Neuronal stem cell (in vitro differentiated cells): ENCODE measurements around the gene C1orf21.
A peak's percentile ranks its signal among the peaks of the same experiment; 100 is the strongest.

Experiments
- DNase-seq: peaks from one replicate; pipeline ENCODE4 v3.0.0-alpha.2; 2013; ENCODE audit warnings: low spot score
- H2AFZ ChIP-seq: one replicate; pipeline ENCODE4 v1.6.1; 2013; ENCODE audit warnings: mild to moderate bottlenecking, low read length, inconsistent platforms
- H2AK5ac ChIP-seq: 2 replicates; pipeline ENCODE4 v1.6.1; 2013; ENCODE audit warnings: low read depth, mild to moderate bottlenecking, inconsistent platforms, low read length, moderate library complexity, mixed read lengths
- H2BK120ac ChIP-seq: 2 replicates; pipeline ENCODE4 v1.6.1; 2013; ENCODE audit warnings: low read depth, mild to moderate bottlenecking, inconsistent platforms, low read length, moderate library complexity, mixed read lengths
- H2BK12ac ChIP-seq: one replicate; pipeline ENCODE4 v1.6.1; 2013; ENCODE audit warnings: low read length, inconsistent platforms
- H2BK15ac ChIP-seq: 2 replicates; pipeline ENCODE4 v1.6.1; 2013; ENCODE audit warnings: mild to moderate bottlenecking, low read length, inconsistent platforms, mixed read lengths
- H2BK5ac ChIP-seq: one replicate; pipeline ENCODE4 v1.6.1; 2013; ENCODE audit warnings: inconsistent platforms, mild to moderate bottlenecking, low read length, moderate library complexity
- H3K14ac ChIP-seq: one replicate; pipeline ENCODE4 v1.6.1; 2013; ENCODE audit warnings: low read length, inconsistent platforms
- H3K18ac ChIP-seq: 2 replicates; pipeline ENCODE4 v1.6.1; 2013; ENCODE audit warnings: low read length, inconsistent platforms
- H3K23ac ChIP-seq: 2 replicates; pipeline ENCODE4 v1.6.1; 2013; ENCODE audit warnings: low read depth, mild to moderate bottlenecking, mixed read lengths, low read length, inconsistent platforms; ENCODE audit not compliant: poor library complexity
- H3K27ac ChIP-seq: replicated peaks from 3 replicates; pipeline ENCODE4 v1.5.1; 2013; ENCODE audit warnings: low read length, inconsistent platforms
- H3K27me3 ChIP-seq, 3 experiments: 2 replicates each; pipeline ENCODE4 v1.6.1; 2013; ENCODE audit warnings: low read length in 3 of 3, mild to moderate bottlenecking in 2 of 3, inconsistent platforms in 1 of 3, low read depth in 1 of 3, mixed read lengths in 1 of 3, moderate library complexity in 1 of 3; ENCODE audit not compliant: control insufficient read depth in 3 of 3, insufficient read depth in 3 of 3
- H3K36me3 ChIP-seq, 2 donors: replicated peaks in 1 of 2; 2 replicates each; pipeline ENCODE4 v1.6.1; 2013; ENCODE audit warnings: low read length in 2 of 2; ENCODE audit not compliant: control insufficient read depth in 2 of 2, insufficient read depth in 2 of 2
- H3K4ac ChIP-seq: 2 replicates; pipeline ENCODE4 v1.6.1; 2013; ENCODE audit warnings: inconsistent platforms, mild to moderate bottlenecking, low read length, moderate library complexity
- H3K4me1 ChIP-seq, 2 donors: 1 replicate in 1 of 2; 2 replicates in 1 of 2; pipeline ENCODE4 v1.6.1; 2013; ENCODE audit warnings: low read length in 2 of 2, low read depth in 1 of 2; ENCODE audit not compliant: control insufficient read depth in 2 of 2, insufficient read depth in 1 of 2
- H3K4me2 ChIP-seq: one replicate; pipeline ENCODE4 v1.6.1; 2013; ENCODE audit warnings: mild to moderate bottlenecking, low read length, inconsistent platforms; ENCODE audit not compliant: insufficient read depth, poor library complexity, severe bottlenecking
- H3K4me3 ChIP-seq, 2 donors: 2 replicates each; pipeline ENCODE4 v1.5.1; 2013; ENCODE audit warnings: low read length in 2 of 2, mild to moderate bottlenecking in 2 of 2, inconsistent platforms in 1 of 2, moderate library complexity in 1 of 2
- H3K79me1 ChIP-seq: one replicate; pipeline ENCODE4 v1.6.1; 2013; ENCODE audit warnings: low read depth, mild to moderate bottlenecking, inconsistent platforms, low read length, moderate library complexity
- H3K9ac ChIP-seq: one replicate; pipeline ENCODE4 v1.6.1; 2013; ENCODE audit warnings: mild to moderate bottlenecking, low read depth, low read length, inconsistent platforms; ENCODE audit not compliant: poor library complexity
- H3K9me3 ChIP-seq, 2 donors: replicated peaks in 1 of 2; 2 replicates each; pipeline versions ENCODE3 to v1.6.1; 2013; ENCODE audit warnings: low read length in 2 of 2, mild to moderate bottlenecking in 2 of 2, inconsistent platforms in 1 of 2, low read depth in 1 of 2, mixed read lengths in 1 of 2, moderate library complexity in 1 of 2; ENCODE audit not compliant: control insufficient read depth in 2 of 2, insufficient read depth in 1 of 2
- H4K8ac ChIP-seq: one replicate; pipeline ENCODE4 v1.6.1; 2013; ENCODE audit warnings: low read depth, mild to moderate bottlenecking, inconsistent platforms, low read length, moderate library complexity
- H4K91ac ChIP-seq: one replicate; pipeline ENCODE4 v1.6.1; 2013; ENCODE audit warnings: low read length, low read depth, mild to moderate bottlenecking, inconsistent platforms; ENCODE audit not compliant: poor library complexity
- WGBS, 2 donors: extraction: QIAGEN DNeasy Blood & Tissue Kit; methylation state at CpG; one replicate each; pipeline ENCODE4 v1.1.7; 2013; ENCODE audit warnings: missing lambda C conversion rate in 2 of 2, mixed read lengths in 1 of 2; ENCODE audit not compliant: insufficient read length in 2 of 2, insufficient replicate concordance in 1 of 2; ENCODE audit errors: extremely low coverage in 2 of 2; 5-methylcytosine and 5-hydroxymethylcytosine counted together

C1orf21 gene

GRCh38 chr1:184568148-184568547, 181.3 kb downstream of the C1orf21 start:
- Histone ChIP-seq H2BK5ac (no peak overlapping the region), H3K9ac (no peak overlapping the region), H3K27ac (peak overlapping the region; percentile 30), H3K18ac (no peak overlapping the region), H3K36me3 (peaks cover 0 to 3% of the 10 kb centered on the region in 2 donors), H2BK120ac (no peak overlapping the region), H3K23ac (no peak overlapping the region), H3K4me3 (no peak overlapping the region), H2AFZ (no peak overlapping the region), H2AK5ac (no peak overlapping the region), H2BK15ac (no peak overlapping the region), H4K91ac (no peak overlapping the region), H3K4ac (no peak overlapping the region), H3K4me2 (no peak overlapping the region), H3K14ac (no peak overlapping the region), H4K8ac (no peak overlapping the region), H3K27me3 (no peaks in the 10 kb centered on the region), H3K79me1 (no peaks in the 10 kb centered on the region), H3K9me3 (no peaks in the 10 kb centered on the region), H2BK12ac (no peak overlapping the region), H3K4me1 (peaks cover 5 to 11% of the 10 kb centered on the region in 2 donors)
- DNase-seq: no peak
- WGBS, 2 donors: no CpG with 5 or more reads among the region's 2 CpGs

- H2BK5ac ChIP-seq: no peak overlapping the region
- peaks cover 0 to 3% of the 10 kb centered on the region in 2 donors for H3K36me3 ChIP-seq
- H3K4me3 ChIP-seq: no peak overlapping the region
- H3K14ac ChIP-seq: no peak overlapping the region
- peaks cover 5 to 11% of the 10 kb centered on the region in 2 donors for H3K4me1 ChIP-seq
- no peaks in the 10 kb centered on the region for H3K27me3 ChIP-seq
- H3K23ac ChIP-seq: no peak overlapping the region
- H3K9me3 ChIP-seq: no peaks in the 10 kb centered on the region
- H3K4ac ChIP-seq: no peak overlapping the region
- no peak overlapping the region for H4K8ac ChIP-seq
- no peak overlapping the region for H2AK5ac ChIP-seq
- H2AFZ ChIP-seq: no peak overlapping the region
- H3K18ac ChIP-seq: no peak overlapping the region
- no peak overlapping the region for H3K27ac ChIP-seq
- H3K9ac ChIP-seq: no peak overlapping the region
- DNase-seq: no peak
- H2BK15ac ChIP-seq: no peak overlapping the region
- H2BK120ac ChIP-seq: no peak overlapping the region
- no peak overlapping the region for H3K4me2 ChIP-seq
- no peak overlapping the region for H4K91ac ChIP-seq
- no CpG with 5 or more reads among the region's 4 CpGs for WGBS, 2 donors
- no peaks in the 10 kb centered on the region for H3K79me1 ChIP-seq
- H2BK12ac ChIP-seq: no peak overlapping the region
Observed at GRCh38 chr1:184569106-184569505, 182.3 kb downstream of the C1orf21 start.

- Histone ChIP-seq H3K4me3 (no peak overlapping the region), H2AFZ (peak overlapping the region; percentile 35), H3K4me1 (peaks cover 9 to 11% of the 10 kb centered on the region in 2 donors), H2BK120ac (no peak overlapping the region), H4K8ac (no peak overlapping the region), H3K4ac (no peak overlapping the region), H3K14ac (no peak overlapping the region), H4K91ac (no peak overlapping the region), H3K9me3 (no peaks in the 10 kb centered on the region), H2BK12ac (no peak overlapping the region), H3K27me3 (no peaks in the 10 kb centered on the region), H2BK5ac (no peak overlapping the region), H3K9ac (no peak overlapping the region), H3K36me3 (no peaks in the 10 kb centered on the region), H3K4me2 (no peak overlapping the region), H2BK15ac (no peak overlapping the region), H2AK5ac (no peak overlapping the region), H3K23ac (no peak overlapping the region), H3K79me1 (peaks cover 3% of the 10 kb centered on the region), H3K27ac (peak overlapping the region; percentile 76), H3K18ac (no peak overlapping the region)
- peak; percentile 65 for DNase-seq
- WGBS, 2 donors: no CpG with 5 or more reads among the region's 8 CpGs
Observed at GRCh38 chr1:184574588-184574987, 187.8 kb downstream of the C1orf21 start.

GRCh38 chr1:184576822-184577221, 190.0 kb downstream of the C1orf21 start:
- no peak overlapping the region for H2AFZ ChIP-seq
- no peak overlapping the region for H2BK120ac ChIP-seq
- no peak overlapping the region for H4K91ac ChIP-seq
- H3K36me3 ChIP-seq: no peaks in the 10 kb centered on the region
- no peak overlapping the region for H2AK5ac ChIP-seq
- no peak overlapping the region for H3K4me2 ChIP-seq
- no peak overlapping the region for H3K9ac ChIP-seq
- H3K27me3 ChIP-seq: no peaks in the 10 kb centered on the region
- no CpG with 5 or more reads among the region's 6 CpGs for WGBS, 2 donors
- H3K4me3 ChIP-seq: no peak overlapping the region
- H3K79me1 ChIP-seq: peaks cover 3% of the 10 kb centered on the region
- H4K8ac ChIP-seq: no peak overlapping the region
- no peak overlapping the region for H3K27ac ChIP-seq
- no peak for DNase-seq
- H3K18ac ChIP-seq: no peak overlapping the region
- H3K14ac ChIP-seq: no peak overlapping the region
- H2BK15ac ChIP-seq: peak overlapping the region; percentile 1
- no peak overlapping the region for H2BK12ac ChIP-seq
- H3K23ac ChIP-seq: no peak overlapping the region
- H3K4me1 ChIP-seq: peaks cover 9 to 11% of the 10 kb centered on the region in 2 donors
- H2BK5ac ChIP-seq: no peak overlapping the region
- H3K9me3 ChIP-seq: no peaks in the 10 kb centered on the region
- no peak overlapping the region for H3K4ac ChIP-seq
